ENCODE results near the gene KMT5C.
A peak's percentile ranks its signal among the peaks of the same experiment; 100 is the strongest.

The KMT5C gene

GRCh38 chr19:55385724-55386492 lies 46.2 kb downstream of the KMT5C start, which contains the start of gene RPL28 (continued):
- TF ChIP-seq ZNF488 (tag by site-specific recombination; IDR thresholded peaks at IDR 0.05) = no peak
- no peak for TF ChIP-seq IKZF3 (tag by site-specific recombination; IDR thresholded peaks at IDR 0.05)
- 0 out of 2 replicates have a peak, but pooled peaks have one; percentile 14 for TF ChIP-seq ZSCAN4 (tag by site-specific recombination; IDR thresholded peaks at IDR 0.05)
- peak; percentile 74; the same call in 1 of the 2 replicates for TF ChIP-seq ZNF391 (tag by site-specific recombination; IDR thresholded peaks at IDR 0.05; ENCODE audit: borderline replicate concordance, low read depth)
- peak; percentile 65; the same call in 1 of the 2 replicates for TF ChIP-seq YY1 (tag by site-specific recombination; IDR thresholded peaks at IDR 0.05)
- TF ChIP-seq ZNF660 (tag by site-specific recombination; IDR thresholded peaks at IDR 0.05) = peak; percentile 74
- TF ChIP-seq ZNF2 (tag by site-specific recombination; IDR thresholded peaks at IDR 0.05) = peak; percentile 62; the same call in 1 of the 2 replicates
- peak; percentile 68 for TF ChIP-seq HOXD13 (CRISPR knock-in tag; IDR thresholded peaks at IDR 0.05; ENCODE audit: borderline replicate concordance)
- no peak for TF ChIP-seq ZSCAN5A (tag by site-specific recombination; IDR thresholded peaks at IDR 0.05)
- peak; percentile 22; the same call in 1 of the 2 replicates for TF ChIP-seq INSM2 (tag by site-specific recombination; IDR thresholded peaks at IDR 0.05)
- peak; percentile 54; the same call in 1 of the 2 replicates for TF ChIP-seq ZNF324 (tag by site-specific recombination; IDR thresholded peaks at IDR 0.05)
- peak; percentile 48; the same call in 1 of the 2 replicates for TF ChIP-seq ZNF610 (tag by site-specific recombination; IDR thresholded peaks at IDR 0.05; ENCODE audit: borderline replicate concordance)
- TF ChIP-seq ZBTB20 (tag by site-specific recombination; IDR thresholded peaks at IDR 0.05) = 0 out of 2 replicates have a peak, but pooled peaks have one; percentile 16
- peak; percentile 91 for TF ChIP-seq ZNF501 (tag by site-specific recombination; IDR thresholded peaks at IDR 0.05)
- peak; percentile 63; the same call in 1 of the 2 replicates for TF ChIP-seq OVOL3 (tag by site-specific recombination; IDR thresholded peaks at IDR 0.05)
- peak; percentile 33; the same call in 1 of the 2 replicates for TF ChIP-seq PATZ1 (tag by site-specific recombination; IDR thresholded peaks at IDR 0.05)
- 0 out of 2 replicates have a peak, but pooled peaks have one; percentile 33 for TF ChIP-seq RBAK (tag by site-specific recombination; IDR thresholded peaks at IDR 0.05)
- TF ChIP-seq KLF9 (tag by site-specific recombination; IDR thresholded peaks at IDR 0.05; ENCODE audit: low read depth) = peak; percentile 48; the same call in 1 of the 2 replicates
- peak; percentile 54; the same call in 1 of the 2 replicates for TF ChIP-seq ZNF639 (tag by site-specific recombination; IDR thresholded peaks at IDR 0.05)
- TF ChIP-seq YY2 (tag by site-specific recombination; IDR thresholded peaks at IDR 0.05) = peak; percentile 80
- TF ChIP-seq PRDM2 (tag by site-specific recombination; IDR thresholded peaks at IDR 0.05; ENCODE audit: borderline replicate concordance) = no peak
- TF ChIP-seq KLF10 (tag by site-specific recombination; IDR thresholded peaks at IDR 0.05) = no peak
- TF ChIP-seq ZFP37 (tag by site-specific recombination; IDR thresholded peaks at IDR 0.05) = peak; percentile 83
- peak; percentile 81 for TF ChIP-seq ZXDB (tag by site-specific recombination; IDR thresholded peaks at IDR 0.05)
